Measurements from ENCODE around the gene HUWE1.

Gene HUWE1

DNA sequence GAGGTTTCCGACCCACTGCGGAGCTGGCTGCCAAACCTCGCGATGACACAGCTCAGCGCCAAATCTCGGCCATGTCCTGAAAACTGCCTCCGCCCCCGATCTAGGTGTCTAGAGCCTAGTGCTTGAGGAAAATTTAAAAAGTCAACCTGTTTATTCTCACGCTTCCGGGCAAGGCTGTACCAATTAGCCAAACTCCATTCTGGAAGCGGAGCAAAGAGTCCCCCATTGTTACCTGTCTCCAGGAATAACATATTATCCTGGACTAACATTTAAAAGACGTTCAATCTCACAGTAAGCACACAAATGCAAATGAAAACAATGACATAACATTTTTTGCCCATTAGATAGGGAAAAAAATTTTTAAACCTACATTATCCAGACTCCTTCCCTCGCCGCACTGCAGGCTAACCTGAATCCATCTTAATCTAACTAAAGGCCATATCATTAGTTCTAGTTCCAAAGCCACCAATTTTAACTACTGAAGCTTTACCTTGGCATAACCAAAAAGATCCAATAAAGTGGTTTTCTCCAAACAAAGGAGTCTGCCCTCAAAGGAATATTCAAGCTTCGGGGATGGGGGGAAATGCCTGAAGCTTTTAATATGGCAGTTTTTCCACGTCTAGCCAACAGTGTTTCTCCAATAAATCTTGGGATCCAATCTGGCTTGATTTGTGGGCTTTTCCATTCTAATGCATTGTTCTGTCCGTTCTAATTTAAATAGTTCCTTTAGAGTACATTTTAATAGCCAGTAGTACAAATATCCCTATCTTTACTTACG, 1.9 kb downstream of the HUWE1 start:
- no peak for DNase-seq

DNA sequence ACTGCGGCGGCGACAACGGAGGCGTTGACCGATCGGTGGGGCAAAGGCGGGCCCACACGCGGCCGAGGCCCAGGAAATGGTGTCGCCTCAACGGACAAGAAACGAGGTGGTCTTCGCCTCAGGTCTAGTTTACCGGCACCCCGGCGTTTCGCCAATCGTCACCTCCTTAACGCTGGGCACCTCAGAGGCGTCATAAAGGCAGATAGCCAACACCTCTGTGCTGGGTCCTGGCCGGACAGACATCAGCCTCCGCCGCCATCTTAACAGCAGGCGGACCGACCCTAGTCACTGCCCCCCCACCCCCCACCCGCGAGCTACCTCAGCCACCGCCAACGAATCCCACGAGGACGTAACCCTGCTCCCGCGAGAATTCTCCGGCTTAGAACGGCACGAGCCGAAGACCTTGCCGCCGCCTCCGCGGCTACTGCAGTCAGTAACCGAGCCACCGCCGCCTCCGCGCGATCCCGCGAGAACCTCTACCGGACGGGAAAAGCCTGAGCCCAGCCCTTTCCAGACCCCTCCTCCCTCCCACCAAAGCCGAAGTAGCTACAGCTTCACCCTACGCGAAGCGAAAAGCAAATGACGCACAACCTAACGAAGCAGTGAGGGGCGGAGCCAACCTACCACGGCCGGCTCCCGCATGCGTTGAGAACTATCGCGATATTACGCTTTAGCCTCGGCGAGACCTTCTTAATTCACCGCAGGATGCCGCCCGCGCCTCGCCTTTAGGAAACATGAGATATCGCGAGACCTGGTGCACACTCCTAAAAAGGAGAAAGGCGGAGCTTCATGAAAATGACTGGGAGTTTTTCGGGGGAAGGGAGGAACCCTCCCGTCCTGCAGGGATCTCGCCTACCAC, 2.7 kb downstream of the HUWE1 start:
- DNase-seq, result peak; percentile 96

DNA sequence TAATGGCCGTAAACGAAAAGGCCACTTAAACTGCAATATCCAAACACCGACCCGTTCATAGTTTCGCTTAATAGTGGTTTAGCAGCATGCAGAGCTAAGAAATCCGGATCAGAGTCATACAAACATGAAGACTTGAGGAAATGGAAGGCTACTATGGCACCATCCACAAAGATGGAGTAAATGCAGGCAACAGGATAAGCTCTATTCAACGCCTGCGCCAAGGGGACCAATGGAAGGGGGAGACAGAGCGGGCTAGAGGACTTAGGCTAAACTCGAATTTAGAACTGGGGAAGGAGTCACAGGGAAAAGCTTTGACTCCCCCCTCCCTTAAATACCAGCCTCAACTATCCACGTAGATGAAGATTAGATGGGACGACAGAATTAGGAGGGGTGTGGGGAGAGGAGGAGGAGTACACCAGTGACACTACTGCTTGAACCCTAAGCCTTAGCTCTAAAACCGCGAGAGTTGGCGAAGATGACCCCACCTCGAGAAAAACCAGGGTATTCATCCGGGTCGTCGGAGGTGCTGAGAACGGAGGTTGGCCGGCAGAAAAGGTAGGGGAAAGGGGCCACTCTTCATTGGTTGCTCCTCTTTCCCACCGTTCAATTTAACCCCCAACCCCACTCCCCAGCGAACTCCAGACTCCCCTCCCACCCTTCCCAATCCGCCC, 3.5 kb downstream of the HUWE1 start:
- DNase-seq, result peak; percentile 48

DNA sequence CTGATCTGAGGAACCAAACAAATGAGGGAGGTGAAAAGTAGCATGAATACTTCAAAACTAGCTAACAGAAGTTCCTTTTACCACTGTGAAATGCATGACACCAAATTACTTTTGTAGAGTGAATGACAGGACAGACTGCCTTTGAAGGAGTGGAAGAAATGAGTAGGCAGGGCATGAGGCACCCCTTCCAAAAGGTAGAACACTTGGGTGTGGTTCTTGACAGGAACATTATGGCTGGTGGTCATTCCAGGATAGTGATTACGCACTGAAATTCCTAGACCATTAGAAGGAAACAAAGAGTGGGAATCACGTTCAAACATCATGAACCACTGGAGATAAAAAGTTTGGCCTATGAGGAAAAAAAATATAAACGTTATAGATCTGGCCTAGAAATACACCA, 4.9 kb downstream of the HUWE1 start:
- DNase-seq, result no peak

DNA sequence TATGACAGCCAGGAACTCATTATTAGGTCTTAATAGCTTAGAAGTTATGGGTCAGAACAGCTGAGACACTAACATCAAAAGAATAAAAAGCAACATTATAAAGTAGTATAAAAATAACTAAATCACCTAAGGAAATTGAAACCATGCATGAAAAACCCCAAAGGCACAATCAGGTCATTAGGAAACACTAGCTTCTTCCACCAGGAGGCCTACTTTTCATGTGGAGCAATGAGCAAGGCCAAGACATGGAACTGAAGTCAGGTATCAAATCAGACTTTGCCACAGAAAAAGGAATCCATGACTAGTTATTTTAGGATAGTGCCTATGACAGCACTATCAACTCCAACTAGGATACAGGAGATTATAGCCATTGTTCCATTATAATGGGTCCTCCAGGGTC, 7.9 kb downstream of the HUWE1 start:
- no peak for DNase-seq

DNA sequence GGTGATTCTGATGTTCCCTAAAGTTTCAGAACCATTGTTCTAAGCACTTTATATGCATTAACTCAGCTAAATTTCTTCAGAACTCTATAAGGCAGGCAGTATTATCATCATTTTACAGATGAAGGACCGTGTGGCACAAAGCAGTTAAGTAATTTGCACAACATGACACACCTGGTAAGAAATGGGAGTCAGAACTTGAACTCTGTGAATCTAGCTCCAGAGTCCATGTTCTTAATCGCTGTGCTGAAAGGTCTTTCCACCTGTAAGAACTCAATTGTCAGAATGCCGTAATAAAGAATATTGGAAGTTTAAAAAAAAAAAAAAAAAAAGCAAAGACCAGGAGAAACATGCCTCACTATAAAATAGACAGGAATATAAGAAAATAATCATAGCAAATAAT, 9.2 kb downstream of the HUWE1 start:
- DNase-seq, result no peak

DNA sequence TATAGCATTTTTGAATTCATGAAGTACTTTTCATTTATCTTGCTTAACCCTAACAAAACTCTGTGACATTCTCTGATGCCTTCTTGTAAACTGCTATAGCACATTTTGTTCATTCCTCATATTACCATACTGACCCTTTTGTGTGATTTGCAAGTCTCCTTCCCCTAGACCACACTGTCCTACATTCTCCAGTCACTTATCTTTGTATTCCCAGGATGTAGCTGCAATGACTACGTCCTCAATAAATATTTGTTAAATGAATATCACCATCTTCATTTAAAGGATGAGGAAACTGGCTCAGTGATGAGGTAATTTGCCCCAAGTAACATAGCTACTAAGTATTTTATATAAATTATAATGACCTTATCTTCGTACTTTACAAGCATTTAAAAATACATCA, 11.9 kb downstream of the HUWE1 start:
- DNase-seq, result no peak

DNA sequence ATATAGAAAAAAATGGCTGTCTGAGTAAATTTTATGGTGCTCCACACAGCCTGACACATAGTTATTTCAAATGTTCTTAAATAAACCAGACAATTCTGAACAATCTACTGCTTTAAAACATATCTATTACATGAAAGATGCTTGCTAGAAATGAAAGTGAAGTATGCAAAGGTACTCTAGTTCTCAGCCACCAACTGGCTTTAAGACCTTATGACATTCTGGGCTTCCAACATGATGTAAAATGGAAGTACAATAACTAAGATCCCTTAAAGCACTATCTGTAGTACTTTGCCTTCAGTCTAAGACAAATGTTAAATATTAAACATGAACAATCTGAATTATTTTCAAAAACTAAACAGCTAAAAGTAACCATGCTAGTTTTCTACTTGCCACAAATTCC, 17.3 kb downstream of the HUWE1 start:
- DNase-seq, result no peak

DNA sequence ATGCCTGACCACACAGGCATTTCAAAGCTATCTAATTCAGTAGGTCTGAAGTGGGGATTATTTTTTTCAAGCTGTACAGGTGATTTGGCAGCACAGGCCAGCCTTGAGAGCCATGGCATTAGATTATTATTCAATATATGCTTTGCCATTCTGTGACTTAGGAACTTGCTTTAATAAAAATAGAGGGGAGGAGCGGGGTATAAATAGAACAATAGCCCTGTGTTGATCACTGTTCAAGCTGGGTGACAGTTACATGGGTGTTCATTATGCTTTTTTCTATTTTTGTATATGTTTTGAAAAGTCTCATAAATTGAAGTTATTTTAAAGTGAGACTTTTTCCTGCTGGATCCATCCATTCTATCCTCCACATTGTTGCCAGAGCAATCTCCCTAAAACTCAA, 20.3 kb downstream of the HUWE1 start:
- DNase-seq, result no peak

DNA sequence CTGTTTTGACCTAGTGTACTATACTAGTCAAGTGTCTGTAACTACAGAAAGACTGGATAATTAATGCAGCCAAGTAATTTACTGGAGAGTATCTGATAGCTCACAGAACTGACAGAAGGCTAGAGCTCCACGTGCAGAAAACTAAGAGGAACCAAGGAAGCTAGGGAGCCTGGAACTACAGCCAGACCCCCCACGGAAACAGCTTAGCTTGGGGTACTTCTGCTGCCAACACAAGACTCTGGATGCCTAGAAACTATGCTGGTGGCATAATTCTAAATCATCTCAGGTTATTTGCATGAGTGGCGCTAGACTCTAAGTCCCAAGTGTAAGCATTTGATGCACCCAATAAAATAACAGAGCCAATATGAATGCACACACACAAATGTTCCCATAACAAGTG, 26.5 kb downstream of the HUWE1 start:
- no peak for DNase-seq

DNA sequence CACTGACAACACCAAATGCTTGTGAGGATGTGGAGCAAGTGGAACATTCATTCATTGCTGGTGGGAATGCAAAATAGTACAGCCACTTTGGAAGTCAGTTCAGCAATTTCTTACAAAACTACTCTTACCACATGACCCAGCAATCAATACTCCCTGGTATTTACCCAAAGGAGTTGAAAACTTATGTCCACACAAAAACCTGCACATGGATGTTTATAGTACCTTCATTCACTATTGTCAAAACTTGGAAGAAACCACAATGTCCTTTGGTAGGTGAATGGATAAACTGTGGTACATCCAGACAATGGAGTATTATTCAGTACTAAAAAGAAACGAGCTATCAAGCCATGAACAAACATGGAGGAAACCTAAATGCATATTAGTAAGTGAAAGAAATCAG, 27.5 kb downstream of the HUWE1 start:
- DNase-seq, result no peak

DNA sequence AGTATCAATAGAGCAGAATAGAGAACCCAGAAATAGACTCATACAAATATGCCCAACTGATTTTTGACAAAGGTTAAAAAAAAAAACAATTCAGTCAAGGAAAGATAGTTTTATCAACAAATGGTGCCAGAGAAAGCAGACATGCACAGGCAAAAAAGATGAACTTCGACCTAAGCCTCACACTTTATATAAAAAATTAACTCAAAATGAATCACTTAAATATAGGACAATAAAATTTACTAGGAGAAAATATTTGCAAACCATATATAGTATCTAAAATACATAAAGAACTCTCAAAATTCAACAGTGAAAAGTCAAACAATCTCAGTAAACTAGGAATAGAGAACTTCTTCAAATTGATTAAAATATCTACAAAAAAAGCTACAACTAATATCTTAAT, 29.7 kb downstream of the HUWE1 start:
- no peak for DNase-seq

DNA sequence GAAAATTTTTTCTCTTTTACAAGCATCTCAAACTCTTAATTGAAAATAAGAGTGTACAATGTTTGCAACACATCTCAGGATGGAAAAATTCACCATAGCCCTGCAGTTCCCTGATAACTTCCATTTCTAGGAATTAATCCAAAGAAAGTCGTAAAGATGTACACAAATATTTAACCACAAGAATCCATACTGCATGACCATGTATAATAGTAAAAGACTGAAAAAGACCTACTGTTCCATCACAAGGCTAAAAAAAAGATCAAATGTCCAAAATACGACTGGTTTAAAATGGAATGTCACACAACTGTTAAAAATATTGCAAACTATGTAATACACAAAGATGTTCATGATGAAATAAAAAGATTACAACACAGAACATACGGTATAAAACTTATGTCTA, 32.1 kb downstream of the HUWE1 start:
- no peak for DNase-seq

DNA sequence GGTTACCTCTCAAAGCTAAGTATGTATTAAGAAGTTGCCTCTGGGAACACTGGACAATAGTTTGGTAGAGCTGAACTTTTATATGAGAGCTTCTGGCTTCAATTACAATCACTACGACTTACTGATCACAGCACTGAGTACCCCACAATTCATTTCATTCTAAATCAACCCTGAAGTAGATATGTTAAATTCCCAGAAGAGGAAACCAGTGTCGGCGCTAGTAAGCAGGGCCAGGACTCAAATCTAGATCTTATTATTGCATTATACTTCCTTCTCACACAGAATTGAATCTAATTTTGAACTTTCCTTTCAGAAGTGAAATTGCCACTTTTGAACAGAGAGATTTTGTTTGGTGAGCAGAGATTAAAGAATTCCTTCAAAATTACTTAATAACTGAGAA, 41.8 kb downstream of the HUWE1 start:
- DNase-seq, result no peak

DNA sequence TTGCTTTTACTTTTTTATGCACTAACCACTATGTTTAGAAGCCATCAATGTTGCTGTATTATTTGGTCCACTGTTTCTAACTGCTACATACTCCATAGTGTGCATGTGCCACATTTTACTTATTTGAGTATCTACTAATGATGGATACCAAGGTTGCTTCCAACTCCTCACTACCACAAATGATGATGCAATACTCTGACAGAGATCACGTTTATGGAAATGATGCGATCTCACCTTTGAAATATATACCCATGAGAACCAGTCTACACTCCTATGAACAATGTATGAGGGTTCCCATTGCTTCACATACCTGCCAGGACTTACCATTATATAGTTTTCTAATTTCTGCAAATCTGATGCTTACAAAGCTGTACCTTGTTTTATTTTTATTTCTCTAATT, 44.2 kb downstream of the HUWE1 start:
- no peak for DNase-seq

DNA sequence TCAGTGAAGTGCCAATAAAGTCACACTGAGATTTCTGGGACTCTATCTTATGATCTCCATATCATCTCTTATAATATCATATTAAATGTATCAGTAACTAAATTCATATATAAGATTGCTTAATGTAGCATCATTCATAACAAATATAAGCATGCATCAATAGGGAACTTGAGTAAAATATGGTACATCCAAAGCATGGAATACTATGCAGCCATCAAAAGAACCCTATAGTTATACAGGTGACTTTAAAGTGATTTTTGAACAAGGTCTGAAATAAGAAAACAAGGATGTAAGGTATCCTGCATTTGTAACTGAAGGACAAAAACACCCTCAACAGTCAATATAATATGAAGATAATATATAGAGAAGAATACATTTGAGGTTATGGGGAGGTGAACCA, 47.3 kb downstream of the HUWE1 start:
- no peak for DNase-seq

DNA sequence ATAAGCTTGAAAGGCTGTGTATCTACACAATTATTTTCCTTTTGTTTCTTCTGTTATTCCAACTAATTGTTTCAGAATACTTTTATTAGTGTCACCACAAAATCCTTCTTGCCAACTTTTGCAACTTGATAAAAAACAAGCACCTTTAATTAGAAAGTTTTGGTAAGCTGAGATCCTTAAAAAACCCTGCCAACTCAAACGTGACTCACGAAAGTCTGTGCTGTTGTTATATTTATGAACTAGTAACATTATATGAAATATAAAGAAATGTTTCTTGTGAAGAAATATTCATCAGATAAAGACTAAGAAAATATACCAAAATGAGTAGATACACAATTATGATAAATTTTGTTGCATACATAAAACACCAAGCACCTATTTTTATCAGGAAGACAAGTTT, 49.0 kb downstream of the HUWE1 start:
- no peak for DNase-seq

DNA sequence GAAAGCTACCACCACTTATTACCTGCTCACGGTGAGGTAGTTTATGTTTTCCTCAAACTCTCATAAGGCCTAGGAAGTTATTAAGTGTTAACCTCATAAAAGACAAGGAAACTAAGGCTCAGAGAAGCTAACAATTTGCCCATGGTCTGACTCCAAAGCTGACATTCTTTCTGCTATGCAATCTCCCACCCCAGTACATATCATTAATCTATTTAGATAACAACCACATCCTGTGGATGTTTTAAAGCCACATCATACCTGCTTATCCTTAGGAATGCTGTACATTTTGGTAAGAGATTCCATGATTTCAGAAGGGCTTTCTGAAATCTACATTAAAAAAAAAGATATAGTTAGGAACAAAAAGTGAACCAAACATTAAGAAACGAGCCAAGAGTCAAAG, 55.4 kb downstream of the HUWE1 start:
- DNase-seq, result no peak

DNA sequence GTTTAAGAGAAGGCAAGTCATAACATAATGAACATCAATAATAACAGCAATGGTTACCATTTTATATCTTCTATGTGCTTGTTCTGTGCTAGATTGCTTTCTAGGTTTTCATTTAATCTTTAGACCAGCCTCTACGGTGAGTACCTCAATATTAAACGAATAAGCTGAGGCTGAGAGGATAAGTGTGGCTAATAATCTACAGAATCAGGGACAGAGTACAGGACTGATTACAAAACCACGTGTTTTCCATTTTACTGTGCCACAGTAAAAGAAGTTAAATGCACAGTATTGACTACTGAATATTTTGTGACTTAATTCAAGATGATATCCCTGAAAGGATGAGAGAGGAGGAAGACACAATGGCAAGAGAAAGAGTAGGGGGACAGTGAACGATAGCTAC, 56.3 kb downstream of the HUWE1 start:
- DNase-seq, result no peak

DNA sequence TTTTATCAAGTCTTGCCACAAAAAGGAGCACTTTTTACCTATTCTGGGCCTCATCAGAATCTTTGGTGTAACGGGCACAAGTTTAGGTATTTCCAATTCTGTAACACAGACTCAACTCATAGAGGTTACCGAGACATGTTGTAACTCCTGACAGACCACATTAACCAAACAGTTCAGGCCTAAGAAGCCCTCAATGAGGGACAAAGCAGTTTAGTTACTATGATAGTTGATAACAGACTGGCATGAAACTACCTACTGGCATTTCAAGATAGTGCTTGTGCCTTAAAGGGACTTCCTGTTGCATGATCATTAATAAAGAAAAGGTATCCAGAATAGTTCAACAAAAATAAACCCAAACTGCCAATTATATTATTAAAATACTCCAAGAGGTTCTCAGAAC, 64.1 kb downstream of the HUWE1 start:
- no peak for DNase-seq

DNA sequence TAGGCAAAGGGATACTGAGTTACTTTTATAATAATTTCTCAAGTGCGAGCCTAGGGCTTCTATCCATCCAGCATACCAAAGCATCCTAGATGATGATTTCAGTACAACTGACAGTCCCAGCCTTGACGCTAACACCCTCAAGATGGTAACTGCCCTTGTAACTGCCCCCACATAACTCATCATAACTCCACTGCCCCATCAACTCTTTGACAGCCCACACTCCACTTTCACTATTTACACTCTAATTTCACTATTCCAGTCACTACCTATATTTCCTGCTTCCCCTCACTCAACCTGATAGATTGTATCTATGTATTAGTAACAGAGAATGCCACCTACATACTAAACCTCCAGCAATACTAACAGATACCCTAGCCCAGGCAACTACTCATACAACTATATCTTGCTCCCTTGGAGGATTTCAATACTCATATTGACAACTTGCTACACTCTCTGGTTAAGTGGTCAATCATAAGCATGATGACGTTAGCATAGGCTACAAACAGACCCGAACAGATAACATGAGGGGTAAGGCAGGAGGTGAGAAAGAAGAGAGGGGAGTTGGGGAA, 65.0 kb downstream of the HUWE1 start:
- DNase-seq, result no peak

DNA sequence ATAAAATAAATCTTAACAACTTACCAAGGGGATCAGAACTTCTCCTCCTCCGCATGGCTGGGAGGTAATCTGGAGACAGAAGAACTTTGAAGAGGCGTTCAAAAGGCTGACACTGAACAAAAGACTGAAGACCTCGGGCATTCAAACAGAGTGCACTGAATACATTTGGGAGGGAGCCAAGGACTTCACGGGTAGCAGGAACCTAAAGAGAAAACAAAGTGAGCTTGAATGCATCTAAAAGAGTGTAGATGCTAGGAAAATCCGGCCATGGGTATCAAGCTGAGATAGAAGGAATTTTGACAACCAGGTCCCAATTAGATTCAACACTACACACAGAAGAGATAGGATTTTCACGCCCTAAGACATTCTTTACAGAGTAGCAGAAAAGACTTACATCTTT, 69.6 kb downstream of the HUWE1 start:
- DNase-seq, result no peak

DNA sequence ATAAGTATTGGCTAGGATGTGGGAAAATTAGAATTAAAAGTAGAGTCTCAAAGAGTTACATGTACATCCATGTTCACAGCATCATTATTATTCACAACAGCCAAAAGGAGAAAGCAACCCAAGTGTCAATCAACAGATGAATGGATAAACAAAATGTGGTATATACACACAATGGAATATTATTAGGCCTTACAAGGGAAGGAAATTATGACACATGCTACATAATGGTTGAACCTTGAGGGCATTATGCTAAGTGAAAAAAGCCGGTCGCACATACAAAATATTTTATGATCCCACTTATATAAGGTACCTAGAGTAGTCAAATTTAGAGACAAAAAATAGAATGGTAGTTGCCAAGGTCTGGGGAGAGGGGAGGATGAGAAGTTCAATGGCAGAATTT, 80.1 kb downstream of the HUWE1 start:
- DNase-seq, result no peak

DNA sequence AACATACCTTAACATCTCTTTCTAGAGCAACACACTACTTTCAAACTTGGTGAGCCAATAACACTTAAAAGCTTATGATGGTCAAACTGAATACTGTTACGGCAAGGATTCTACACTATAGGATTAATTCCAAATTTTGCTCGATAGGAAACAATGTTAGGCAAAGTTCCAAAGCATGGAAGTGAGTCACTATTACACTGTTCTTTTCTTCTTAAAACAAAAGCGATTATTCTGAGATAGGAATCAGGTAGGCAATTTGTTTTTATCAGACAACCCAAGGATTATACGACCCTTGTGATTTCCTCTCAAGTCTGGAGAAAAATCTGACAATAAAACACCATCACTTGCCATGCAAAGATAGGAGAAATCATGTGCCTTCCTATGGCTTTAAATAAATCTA, 81.5 kb downstream of the HUWE1 start:
- DNase-seq, result no peak
